ENCODE data around the gene SRL. TPM values are rescaled to one million over a fixed set of nuclear protein-coding genes. Genes with fewer than 3 reads are reported as not detected.

SRL gene
- total RNA-seq, 1 donor = not detected

GRCh38 chr16:4182581-4183236, 59.2 kb downstream of the SRL start:
- TF ChIP-seq CTCF (IDR thresholded peaks at IDR 0.05; ENCODE audit: extremely low read depth, low read depth, low read length) = no peak

GRCh38 chr16:4180511-4180910, 61.4 kb downstream of the SRL start:
- Histone ChIP-seq H3K9me3 (ENCODE audit: low read depth, low read length) (no peaks in the 10 kb centered on the region), H3K4me2 (ENCODE audit: insufficient read depth, low read length) (no peak overlapping the region)

More at GRCh38 chr16:4182581-4183236, 59.2 kb downstream of the SRL start:
- H3K4me3 ChIP-seq (ENCODE audit: insufficient read depth, low read length) = peak overlapping the region; percentile 85
- H3K4me1 ChIP-seq (ENCODE audit: insufficient read depth, low read length) = peaks cover 9% of the 10 kb centered on the region
- H3K27me3 ChIP-seq (ENCODE audit: insufficient read depth, low read length) = no peaks in the 10 kb centered on the region
- H3K4me2 ChIP-seq (ENCODE audit: insufficient read depth, low read length) = peak overlapping the region; percentile 96
- H3K27ac ChIP-seq (ENCODE audit: low read depth, low read length) = peak overlapping the region; percentile 89
- no peaks in the 10 kb centered on the region for H3K36me3 ChIP-seq (ENCODE audit: insufficient read depth, low read length)
- H4K20me1 ChIP-seq (ENCODE audit: insufficient read depth, low read length) = no peaks in the 10 kb centered on the region
- no peak for DNase-seq (ENCODE audit: insufficient read length, low spot score, missing footprints)
- no peaks in the 10 kb centered on the region for H3K9me3 ChIP-seq (ENCODE audit: low read depth, low read length)
- no peaks in the 10 kb centered on the region for H3K79me2 ChIP-seq (ENCODE audit: insufficient read depth, low read length)
- peak overlapping the region; percentile 97 for H2AFZ ChIP-seq (ENCODE audit: low read length)

GRCh38 chr16:4179763-4180260, 62.1 kb downstream of the SRL start:
- no peaks in the 10 kb centered on the region for H3K27me3 ChIP-seq (ENCODE audit: insufficient read depth, low read length)
- no peaks in the 10 kb centered on the region for H4K20me1 ChIP-seq (ENCODE audit: insufficient read depth, low read length)
- no peak for TF ChIP-seq CTCF (IDR thresholded peaks at IDR 0.05; ENCODE audit: extremely low read depth, low read depth, low read length)
- no peak overlapping the region for H3K4me3 ChIP-seq (ENCODE audit: insufficient read depth, low read length)
- H3K36me3 ChIP-seq (ENCODE audit: insufficient read depth, low read length) = no peaks in the 10 kb centered on the region
- no peak overlapping the region for H3K27ac ChIP-seq (ENCODE audit: low read depth, low read length)
- H3K4me2 ChIP-seq (ENCODE audit: insufficient read depth, low read length) = no peak overlapping the region
- H2AFZ ChIP-seq (ENCODE audit: low read length) = no peak overlapping the region
- H3K79me2 ChIP-seq (ENCODE audit: insufficient read depth, low read length) = no peaks in the 10 kb centered on the region
- peak; percentile 38 for DNase-seq (ENCODE audit: insufficient read length, low spot score, missing footprints)
- no peaks in the 10 kb centered on the region for H3K9me3 ChIP-seq (ENCODE audit: low read depth, low read length)
- peaks cover 21% of the 10 kb centered on the region for H3K4me1 ChIP-seq (ENCODE audit: insufficient read depth, low read length)

More at GRCh38 chr16:4180511-4180910, 61.4 kb downstream of the SRL start:
- DNase-seq (ENCODE audit: insufficient read length, low spot score, missing footprints) = no peak
- Histone ChIP-seq H3K27ac (ENCODE audit: low read depth, low read length) (no peak overlapping the region), H3K27me3 (ENCODE audit: insufficient read depth, low read length) (no peaks in the 10 kb centered on the region), H3K36me3 (ENCODE audit: insufficient read depth, low read length) (no peaks in the 10 kb centered on the region), H3K4me3 (ENCODE audit: insufficient read depth, low read length) (no peak overlapping the region), H4K20me1 (ENCODE audit: insufficient read depth, low read length) (no peaks in the 10 kb centered on the region), H3K4me1 (ENCODE audit: insufficient read depth, low read length) (peaks cover 21% of the 10 kb centered on the region), H3K79me2 (ENCODE audit: insufficient read depth, low read length) (no peaks in the 10 kb centered on the region), H2AFZ (ENCODE audit: low read length) (no peak overlapping the region)
- TF ChIP-seq CTCF (IDR thresholded peaks at IDR 0.05; ENCODE audit: extremely low read depth, low read depth, low read length) = no peak

- no peaks in the 10 kb centered on the region for H3K36me3 ChIP-seq (ENCODE audit: insufficient read depth, low read length)
- H4K20me1 ChIP-seq (ENCODE audit: insufficient read depth, low read length) = no peaks in the 10 kb centered on the region
- no peak overlapping the region for H3K27ac ChIP-seq (ENCODE audit: low read depth, low read length)
- TF ChIP-seq CTCF (IDR thresholded peaks at IDR 0.05; ENCODE audit: extremely low read depth, low read depth, low read length) = no peak
- peaks cover 17% of the 10 kb centered on the region for H3K4me1 ChIP-seq (ENCODE audit: insufficient read depth, low read length)
- no peak overlapping the region for H3K4me3 ChIP-seq (ENCODE audit: insufficient read depth, low read length)
- no peaks in the 10 kb centered on the region for H3K79me2 ChIP-seq (ENCODE audit: insufficient read depth, low read length)
- no peaks in the 10 kb centered on the region for H3K27me3 ChIP-seq (ENCODE audit: insufficient read depth, low read length)
- H3K9me3 ChIP-seq (ENCODE audit: low read depth, low read length) = no peaks in the 10 kb centered on the region
- H2AFZ ChIP-seq (ENCODE audit: low read length) = no peak overlapping the region
- peak; percentile 73 for DNase-seq (ENCODE audit: insufficient read length, low spot score, missing footprints)
- H3K4me2 ChIP-seq (ENCODE audit: insufficient read depth, low read length) = no peak overlapping the region
Measured at GRCh38 chr16:4179020-4179419, 62.9 kb downstream of the SRL start.

Measured in osteoblast (primary cell).